ENCODE data around the gene URM1.
"Not testable (repeated sequence)": the region's sequence is repeated elsewhere in the genome, so short reads cannot be mapped to it uniquely, and the experiment has no call there.

GRCh38 chr9:128338852-128339614 is 32.1 kb upstream of the URM1 start:
- TF ChIP-seq CTCF (IDR thresholded peaks at IDR 0.05; ENCODE audit: low read depth, low read length); POLR2A (IDR thresholded peaks at IDR 0.05; ENCODE audit: extremely low read depth, insufficient read length): not testable (repeated sequence)
